Stimulated activated CD4-positive, alpha-beta T cell treated with anti-CD3 and anti-CD28 coated beads, Interleukin-15, amount 100 ng/mL, for 24 hours (primary cell): ENCODE data around the gene RMC1.
"Not testable (repeated sequence)": the region's sequence is repeated elsewhere in the genome, so short reads cannot be mapped to it uniquely, and the experiment has no call there.

Experiments
- DNase-seq: peaks from one replicate; pipeline ENCODE4 v3.0.0-alpha.2; 2020

RMC1 gene

GRCh38 chr18:23503038-23503962, at the start of gene RMC1:
TSS of gene RMC1 (plus strand) at chr18:23503511. CDS start at chr18:23503619, 108 bp downstream.
- DNase-seq: peak; percentile 99

- no peak for DNase-seq
Observed at GRCh38 chr18:23453680-23454058, 49.6 kb upstream of the RMC1 start.

GRCh38 chr18:23456835-23457234, 46.5 kb upstream of the RMC1 start:
- no peak for DNase-seq

- DNase-seq: no peak
Observed at GRCh38 chr18:23458830-23459529, 44.3 kb upstream of the RMC1 start.

- DNase-seq: no peak
Observed at GRCh38 chr18:23459530-23459921, 43.8 kb upstream of the RMC1 start.

- DNase-seq: no peak
Observed at GRCh38 chr18:23460285-23461273, 42.7 kb upstream of the RMC1 start.

GRCh38 chr18:23462876-23463275, 40.4 kb upstream of the RMC1 start:
- DNase-seq: no peak

GRCh38 chr18:23468753-23469459, 34.4 kb upstream of the RMC1 start:
- DNase-seq: no peak

GRCh38 chr18:23470620-23471387, 32.5 kb upstream of the RMC1 start:
- no peak for DNase-seq

GRCh38 chr18:23471486-23471885, 31.8 kb upstream of the RMC1 start:
- DNase-seq: no peak

- DNase-seq: no peak
Observed at GRCh38 chr18:23479829-23480505, 23.3 kb upstream of the RMC1 start.

GRCh38 chr18:23484561-23485182, 18.6 kb upstream of the RMC1 start:
- DNase-seq: no peak

GRCh38 chr18:23485386-23485785, 17.9 kb upstream of the RMC1 start:
- no peak for DNase-seq

- peak; percentile 48 for DNase-seq
Observed at GRCh38 chr18:23487738-23488570, 15.4 kb upstream of the RMC1 start.

GRCh38 chr18:23489586-23489985, 13.7 kb upstream of the RMC1 start:
- DNase-seq: not testable (repeated sequence)

GRCh38 chr18:23493654-23494053, 9.7 kb upstream of the RMC1 start:
- DNase-seq: no peak

- no peak for DNase-seq
Observed at GRCh38 chr18:23494992-23495391, 8.3 kb upstream of the RMC1 start.

- no peak for DNase-seq
Observed at GRCh38 chr18:23495723-23496440, 7.4 kb upstream of the RMC1 start.

- DNase-seq: no peak
Observed at GRCh38 chr18:23498117-23498516, 5.2 kb upstream of the RMC1 start.
